ENCODE measurements around the gene OR5B3.

GRCh38 chr11:58434217-58434616, 27.5 kb upstream of the OR5B3 start:
- TF ChIP-seq CTCF (IDR thresholded peaks at IDR 0.05) (no peak), POLR2AphosphoS5 (IDR thresholded peaks at IDR 0.05) (no peak), POLR2A (IDR thresholded peaks at IDR 0.05) (no peak), EP300 (IDR thresholded peaks at IDR 0.05) (no peak)

Data from gastroesophageal sphincter (tissue), 3 donors.